Measurements from ENCODE around the gene WASF2. TPM values are rescaled to one million over a fixed set of nuclear protein-coding genes. Genes with fewer than 3 reads are reported as not detected.

WASF2 gene
- total and polyA plus RNA-seq, 2 of the 4 experiments (the other 2 are of a cell fraction), result 7.9 to 45.4 TPM

DNA sequence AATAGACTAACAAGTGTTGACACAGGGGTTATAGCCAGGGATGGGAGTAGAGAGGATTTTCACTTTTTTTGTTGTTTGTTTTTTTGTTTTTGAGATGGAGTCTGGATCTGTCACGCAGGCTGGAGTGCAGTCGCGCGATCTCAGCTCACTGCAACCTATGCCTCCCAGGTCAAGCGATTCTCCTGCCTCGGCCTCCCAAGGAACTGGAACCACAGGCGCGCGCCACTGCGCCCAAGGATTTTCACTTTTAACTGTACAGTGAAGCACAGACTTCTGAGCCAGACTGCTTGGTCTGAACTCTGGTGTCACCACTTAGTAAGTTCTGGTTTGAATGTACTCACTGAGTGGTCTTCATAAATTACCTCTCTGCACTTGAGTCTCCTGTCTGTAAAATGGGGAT lies 40.2 kb upstream of the WASF2 start:
- Histone ChIP-seq H3K79me1 (ENCODE audit: low read depth in 1 of 2, low read length in 2 of 2) (peaks cover 0 to 26% of the 10 kb centered on the region in 2 experiments; a peak in 3 of 4 replicates), H2AK5ac (ENCODE audit: low read depth, low read length) (no peak overlapping the region; the same call in 1 of the 2 replicates), H3K27me3 (ENCODE audit: control insufficient read depth, insufficient read depth, low read length) (no peaks in the 10 kb centered on the region), H2AK9ac (replicated peaks; ENCODE audit: low read depth, low read length, poor library complexity) (no peak overlapping the region), H3K14ac (replicated peaks; ENCODE audit: low read depth, low read length) (no peak overlapping the region), H3K23ac (ENCODE audit: low read depth, low read length) (no peak overlapping the region), H2AFZ (replicated peaks; ENCODE audit: low read length, poor library complexity) (no peak overlapping the region), H3K18ac (ENCODE audit: low read depth, low read length) (no peak overlapping the region), H3K27ac (ENCODE audit: insufficient read depth, low read length) (no peak overlapping the region), H3K9me1 (ENCODE audit: insufficient read depth, low read length) (peaks cover 17% of the 10 kb centered on the region), H3K4me1 (ENCODE audit: control insufficient read depth, insufficient read depth, low read length) (peaks cover 31% of the 10 kb centered on the region), H3K4ac (ENCODE audit: low read depth, low read length) (no peak overlapping the region), H4K91ac (ENCODE audit: insufficient read depth, low read depth, low read length) (no peak overlapping the region), H3K4me2 (ENCODE audit: low read depth, low read length) (no peak overlapping the region), H3K36me3 (ENCODE audit: control insufficient read depth, insufficient read depth, low read length) (peaks cover 18% of the 10 kb centered on the region), H2BK5ac (ENCODE audit: low read depth, low read length, poor library complexity, severe bottlenecking) (no peak overlapping the region), H3K9ac (ENCODE audit: low read depth, low read length) (no peak overlapping the region), H4K5ac (ENCODE audit: low read depth, low read length) (no peak overlapping the region), H2BK15ac (ENCODE audit: low read depth, low read length) (no peak overlapping the region), H4K20me1 (ENCODE audit: insufficient read depth, low read length) (no peaks in the 10 kb centered on the region), H3K4me3 (ENCODE audit: insufficient read depth, low read depth, low read length) (no peak overlapping the region), H3K9me3 (ENCODE audit: control insufficient read depth, insufficient read depth, low read length) (no peaks in the 10 kb centered on the region), H2BK20ac (ENCODE audit: low read depth, low read length) (no peak overlapping the region), H4K8ac (ENCODE audit: low read depth in 2 of 2, low read length in 2 of 2) (no peak overlapping the region), H2BK120ac (ENCODE audit: low read depth, low read length) (no peak overlapping the region), H3K56ac (ENCODE audit: extremely low read depth, insufficient read depth, low read length) (no peak overlapping the region)
- TF ChIP-seq NFE2L2 (IDR thresholded peaks at IDR 0.05; ENCODE audit: low read depth, low read length), result no peak
- in situ Hi-C loops (cut with MboI; ENCODE audit: low sequenced_read_pairs), result no loop called here
- BruUV-seq (replicated peaks), result no TSS peak
- ATAC-seq (ENCODE audit: low read depth) (no peak), DNase-seq (no peak)
- intact Hi-C loops (cut with micrococcal nuclease), result no loop called here
- ChIA-PET CTCF (no interaction called here), POLR2A (ENCODE audit: unreplicated experiment) (no interaction called here)
- 98% methylated on average over 6 of the region's 10 CpGs; no CpG with 5 or more reads in 1 of the 2 experiments for WGBS, 2 experiments (ENCODE audit: extremely low coverage in 2 of 2, insufficient read length in 1 of 2)
- dilution Hi-C loops (cut with HindIII; ENCODE audit: low sequenced_read_pairs, unreplicated experiment), result no loop called here
